ENCODE results near the gene GPR83. TPM values are rescaled to one million over a fixed set of nuclear protein-coding genes. Genes with fewer than 3 reads are reported as not detected.

The GPR83 gene
- total and polyA plus RNA-seq, 8 donors, result 0.05 to 0.19 (median 0.11) TPM; not detected in 4

DNA sequence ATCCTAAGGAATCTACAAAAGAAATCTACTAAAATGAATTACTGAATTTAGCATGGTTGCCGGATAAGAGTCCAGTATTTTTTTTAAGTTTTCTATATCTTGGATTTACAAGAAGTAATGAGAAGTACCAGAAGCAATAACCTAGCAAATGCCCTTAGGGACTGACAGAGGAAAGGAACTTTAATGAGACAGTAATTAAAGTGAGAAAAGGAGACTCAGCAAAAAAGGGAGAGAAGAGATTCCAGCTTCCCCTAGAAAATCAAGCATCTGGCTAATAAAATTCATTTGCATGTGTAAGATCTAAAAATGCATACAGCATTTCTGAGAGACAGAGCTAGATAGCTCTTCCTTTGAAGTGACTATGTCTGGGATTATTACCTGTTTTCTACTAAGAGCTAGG is 57.7 kb downstream of the GPR83 start:
- intact Hi-C loops (cut with DNase I), result no loop called here
- no peak overlapping the region for H3K27ac ChIP-seq
- ATAC-seq (no peak), DNase-seq (no peak), FAIRE-seq (no peak)
- H3K27me3 ChIP-seq, result no peaks in the 10 kb centered on the region
- TF ChIP-seq, protein P1, sequence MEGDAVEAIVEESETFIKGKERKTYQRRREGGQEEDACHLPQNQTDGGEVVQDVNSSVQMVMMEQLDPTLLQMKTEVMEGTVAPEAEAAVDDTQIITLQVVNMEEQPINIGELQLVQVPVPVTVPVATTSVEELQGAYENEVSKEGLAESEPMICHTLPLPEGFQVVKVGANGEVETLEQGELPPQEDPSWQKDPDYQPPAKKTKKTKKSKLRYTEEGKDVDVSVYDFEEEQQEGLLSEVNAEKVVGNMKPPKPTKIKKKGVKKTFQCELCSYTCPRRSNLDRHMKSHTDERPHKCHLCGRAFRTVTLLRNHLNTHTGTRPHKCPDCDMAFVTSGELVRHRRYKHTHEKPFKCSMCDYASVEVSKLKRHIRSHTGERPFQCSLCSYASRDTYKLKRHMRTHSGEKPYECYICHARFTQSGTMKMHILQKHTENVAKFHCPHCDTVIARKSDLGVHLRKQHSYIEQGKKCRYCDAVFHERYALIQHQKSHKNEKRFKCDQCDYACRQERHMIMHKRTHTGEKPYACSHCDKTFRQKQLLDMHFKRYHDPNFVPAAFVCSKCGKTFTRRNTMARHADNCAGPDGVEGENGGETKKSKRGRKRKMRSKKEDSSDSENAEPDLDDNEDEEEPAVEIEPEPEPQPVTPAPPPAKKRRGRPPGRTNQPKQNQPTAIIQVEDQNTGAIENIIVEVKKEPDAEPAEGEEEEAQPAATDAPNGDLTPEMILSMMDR (IDR thresholded peaks at IDR 0.05), result no peak
- no peak overlapping the region for H3K4me3 ChIP-seq
- WGBS, 2 donors, result 74 to 78% methylated on average over 1 of the region's 1 CpG
- H3K9me3 ChIP-seq, result no peaks in the 10 kb centered on the region
- no peaks in the 10 kb centered on the region for H3K4me1 ChIP-seq
- H3K36me3 ChIP-seq, result no peaks in the 10 kb centered on the region

- no peaks in the 10 kb centered on the region for H3K4me1 ChIP-seq
- no peak for FAIRE-seq
Measured at GRCh38 chr11:94342250-94342649, 59.0 kb downstream of the GPR83 start.

DNA sequence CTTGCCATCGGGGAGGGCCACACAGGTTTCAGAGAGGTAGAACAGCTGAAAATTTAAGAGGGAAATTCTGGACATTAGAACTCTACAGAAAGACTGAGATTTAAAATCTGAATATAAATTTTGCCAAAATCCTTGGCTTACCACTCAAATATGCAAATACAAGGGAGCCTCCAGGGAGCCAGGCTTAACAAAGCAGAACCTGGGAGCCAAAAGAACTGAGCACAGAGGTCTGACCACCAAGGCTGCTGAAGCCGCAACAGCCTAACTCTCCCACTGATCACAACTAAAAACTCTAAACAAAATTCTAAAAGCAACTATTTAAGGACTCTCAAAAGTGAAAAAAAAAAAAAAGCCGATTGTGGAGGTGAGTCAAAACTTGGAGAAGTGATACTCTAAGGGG is 62.6 kb downstream of the GPR83 start:
- FAIRE-seq (no peak), ATAC-seq (no peak), DNase-seq (no peak)
- TF ChIP-seq, protein P1 (IDR thresholded peaks at IDR 0.05), result no peak
- Histone ChIP-seq H3K4me1 (no peaks in the 10 kb centered on the region), H3K9me3 (no peaks in the 10 kb centered on the region), H3K36me3 (no peaks in the 10 kb centered on the region), H3K27me3 (peaks cover 0 to 4% (median 0%) of the 10 kb centered on the region in 4 donors), H3K27ac (no peak overlapping the region), H3K4me3 (no peak overlapping the region)
- intact Hi-C loops (cut with DNase I), result no loop called here
- WGBS, 2 donors, result 55 to 76% methylated on average over 3 of the region's 3 CpGs

More at GRCh38 chr11:94342250-94342649, 59.0 kb downstream of the GPR83 start:
- DNase-seq (no peak), ATAC-seq (no peak)
- no peak overlapping the region for H3K27ac ChIP-seq
- WGBS, 2 donors, result 62 to 68% methylated on average over 3 of the region's 3 CpGs
- no peaks in the 10 kb centered on the region for H3K9me3 ChIP-seq
- no peaks in the 10 kb centered on the region for H3K27me3 ChIP-seq
- H3K4me3 ChIP-seq, result no peak overlapping the region
- intact Hi-C loops (cut with DNase I), result no loop called here
- H3K36me3 ChIP-seq, result no peaks in the 10 kb centered on the region
- TF ChIP-seq, protein P1 (IDR thresholded peaks at IDR 0.05), result no peak

DNA sequence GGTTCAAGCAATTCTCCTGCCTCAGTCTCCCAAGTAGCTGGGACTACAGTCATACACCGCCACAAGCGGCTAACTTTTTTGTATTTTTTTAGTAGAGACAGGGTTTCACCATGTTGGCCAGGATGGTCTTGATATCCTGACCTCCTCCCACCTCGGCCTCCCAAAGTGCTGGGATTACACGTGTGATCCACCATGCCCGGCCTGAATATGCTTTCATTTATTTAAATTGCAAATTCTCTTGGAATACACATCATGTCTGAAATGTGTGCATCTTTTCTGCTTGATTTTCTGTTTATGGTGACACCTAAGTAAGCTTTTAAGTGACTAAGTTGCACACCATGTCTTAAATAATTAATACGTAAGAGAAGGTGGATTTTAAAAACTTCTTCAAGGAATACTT is 65.2 kb downstream of the GPR83 start:
- Histone ChIP-seq H3K27ac (no peak overlapping the region), H3K9me3 (no peaks in the 10 kb centered on the region), H3K36me3 (no peaks in the 10 kb centered on the region), H3K4me3 (no peak overlapping the region), H3K4me1 (no peaks in the 10 kb centered on the region), H3K27me3 (peaks cover 0 to 4% (median 0%) of the 10 kb centered on the region in 4 donors)
- TF ChIP-seq, protein P1 (IDR thresholded peaks at IDR 0.05), result no peak
- intact Hi-C loops (cut with DNase I), result no loop called here
- 78 to 87% methylated on average over 6 of the region's 6 CpGs for WGBS, 2 donors
- DNase-seq (no peak), FAIRE-seq (no peak), ATAC-seq (no peak)

DNA sequence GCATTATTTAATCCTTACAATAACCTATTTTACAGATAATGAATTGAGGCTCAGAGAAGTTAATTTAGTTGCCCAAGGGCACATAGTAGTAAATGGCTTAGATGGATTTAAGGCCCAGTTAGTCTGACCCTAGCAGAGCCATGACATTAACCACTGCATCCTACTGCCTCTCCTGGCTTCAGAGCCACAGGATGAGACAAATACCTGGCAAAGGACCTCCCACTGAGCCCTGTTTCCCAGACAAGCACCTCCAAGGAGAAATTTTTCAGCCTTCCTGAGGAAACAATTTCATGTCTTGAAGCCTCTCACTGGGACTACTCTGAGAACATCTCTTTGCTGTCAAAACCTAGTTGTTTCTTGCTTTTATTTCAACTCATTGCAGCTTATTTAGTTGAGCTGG is 68.4 kb downstream of the GPR83 start:
- Histone ChIP-seq H3K9me3 (no peaks in the 10 kb centered on the region), H3K4me3 (no peak overlapping the region), H3K36me3 (no peaks in the 10 kb centered on the region), H3K4me1 (no peaks in the 10 kb centered on the region), H3K27me3 (peaks cover 0 to 4% (median 0%) of the 10 kb centered on the region in 4 donors), H3K27ac (no peak overlapping the region)
- no peak for FAIRE-seq
- ATAC-seq, result no peak
- TF ChIP-seq, protein P1 (IDR thresholded peaks at IDR 0.05), result no peak
- no peak for DNase-seq
- intact Hi-C loops (cut with DNase I), result no loop called here
